Breast epithelium (tissue), 4 donors: ENCODE measurements around the gene TARBP1. TPM values are rescaled to one million over a fixed set of nuclear protein-coding genes. Genes with fewer than 3 reads are reported as not detected.
A peak's percentile ranks its signal among the peaks of the same experiment; 100 is the strongest.

Experiments used
- DNase-seq, 2 donors: peaks; one replicate each; pipeline ENCODE4 v3.0.0-alpha.2; 2019; ENCODE audit warnings: low spot score in 2 of 2
- H3K27ac ChIP-seq, 2 donors: fragments of 200-600 bp; sonication (generic) in 1 of 2; one replicate each; pipeline ENCODE4 v1.5.1; 2016 to 2019; ENCODE audit warnings: mild to moderate bottlenecking in 1 of 2
- H3K27me3 ChIP-seq, 2 donors: fragments of 200-600 bp; sonication (generic) in 1 of 2; one replicate each; pipeline versions ENCODE4 v1.5.1 to v1.6.0; 2017 to 2019; ENCODE audit warnings: control low read depth in 1 of 2, mild to moderate bottlenecking in 1 of 2
- H3K36me3 ChIP-seq: fragments of 200-600 bp; one replicate; pipeline ENCODE4 v1.5.1; 2019
- H3K4me1 ChIP-seq, 2 donors: fragments of 200-600 bp; sonication (generic); one replicate each; pipeline ENCODE4 v1.5.1; 2016 to 2019; ENCODE audit warnings: control low read depth in 1 of 2
- H3K4me3 ChIP-seq, 3 donors: fragments of 200-600 bp; sonication (generic); 1 replicate in 2 of 3; 2 replicates in 1 of 3; pipeline ENCODE4 v1.5.1; 2016 to 2019; ENCODE audit warnings: mild to moderate bottlenecking in 3 of 3, moderate library complexity in 2 of 3
- H3K9me3 ChIP-seq, 2 donors: fragments of 200-600 bp; sonication (generic) in 1 of 2; one replicate each; pipeline ENCODE4 v1.5.1; 2016 to 2019; ENCODE audit warnings: control low read depth in 1 of 2
- POLR2A ChIP-seq: fragments of 450-650 bp; IDR thresholded peaks from one replicate; pipeline ENCODE4 v1.6.1; 2016; ENCODE audit warnings: antibody characterized with exemption, mild to moderate bottlenecking, moderate library complexity
- POLR2AphosphoS5 ChIP-seq, 3 donors: sonication (generic); formaldehyde crosslinking; IDR thresholded peaks; one replicate each; pipeline ENCODE4 v1.6.1; 2017; ENCODE audit warnings: antibody characterized with exemption in 3 of 3
- intact Hi-C: fragments of 100-400 bp; cut with DNase I; formaldehyde crosslinking; loops from one replicate; pipeline ENCODE4 v1.15.1; 2023; ENCODE audit warnings: low total_unique reads
- total RNA-seq, 3 donors: library from RNA; depleted of rRNA; stranded (reverse); fragments of >200 nt; gene quantifications; one replicate each; pipeline ENCODE4 v1.1.0, GENCODE V29; 2016
- TF ChIP-seq, protein P1 (sequence below), 3 donors: fragments of 450-650 bp; IDR thresholded peaks; one replicate each; pipeline ENCODE4 v1.5.1; 2016 to 2017; ENCODE audit warnings: antibody characterized with exemption in 3 of 3, mild to moderate bottlenecking in 3 of 3, moderate library complexity in 3 of 3

TARBP1 gene
- total RNA-seq, 3 donors from 2014 or later, result 12.3 to 39.2 (median 32.1) TPM

DNA sequence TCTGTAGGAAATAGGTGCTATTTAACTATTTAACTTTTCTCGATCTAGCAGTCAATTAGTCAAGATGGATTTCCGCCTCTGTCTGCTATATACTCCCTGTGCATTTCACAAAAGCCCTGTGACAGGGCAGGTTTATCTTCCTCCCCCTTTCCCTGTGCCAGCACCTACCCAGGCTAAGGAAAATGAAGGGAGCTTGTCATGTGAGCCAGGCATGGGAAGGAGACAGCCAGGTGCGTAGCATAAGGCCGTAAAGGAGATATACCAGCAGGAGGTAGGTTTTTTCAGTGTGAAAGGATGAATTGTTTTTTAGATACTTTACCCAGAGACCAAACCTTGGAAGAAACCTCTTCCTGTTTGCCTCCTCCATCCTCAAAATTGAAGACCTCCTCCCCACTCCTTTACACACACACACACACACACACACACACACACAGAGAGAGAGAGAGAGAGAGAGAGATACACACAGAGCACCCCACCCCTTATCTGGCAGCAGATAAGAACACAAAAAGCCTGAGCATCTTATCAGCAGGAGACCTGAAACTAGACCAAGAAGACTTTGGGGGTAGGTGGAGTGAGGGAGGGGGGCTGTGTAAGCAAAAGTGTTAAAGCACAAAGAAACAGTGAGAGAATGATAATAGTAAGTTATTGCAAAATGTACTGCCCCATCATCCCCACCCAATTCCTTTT, 12.0 kb upstream of the TARBP1 start:
- TF ChIP-seq, protein P1, sequence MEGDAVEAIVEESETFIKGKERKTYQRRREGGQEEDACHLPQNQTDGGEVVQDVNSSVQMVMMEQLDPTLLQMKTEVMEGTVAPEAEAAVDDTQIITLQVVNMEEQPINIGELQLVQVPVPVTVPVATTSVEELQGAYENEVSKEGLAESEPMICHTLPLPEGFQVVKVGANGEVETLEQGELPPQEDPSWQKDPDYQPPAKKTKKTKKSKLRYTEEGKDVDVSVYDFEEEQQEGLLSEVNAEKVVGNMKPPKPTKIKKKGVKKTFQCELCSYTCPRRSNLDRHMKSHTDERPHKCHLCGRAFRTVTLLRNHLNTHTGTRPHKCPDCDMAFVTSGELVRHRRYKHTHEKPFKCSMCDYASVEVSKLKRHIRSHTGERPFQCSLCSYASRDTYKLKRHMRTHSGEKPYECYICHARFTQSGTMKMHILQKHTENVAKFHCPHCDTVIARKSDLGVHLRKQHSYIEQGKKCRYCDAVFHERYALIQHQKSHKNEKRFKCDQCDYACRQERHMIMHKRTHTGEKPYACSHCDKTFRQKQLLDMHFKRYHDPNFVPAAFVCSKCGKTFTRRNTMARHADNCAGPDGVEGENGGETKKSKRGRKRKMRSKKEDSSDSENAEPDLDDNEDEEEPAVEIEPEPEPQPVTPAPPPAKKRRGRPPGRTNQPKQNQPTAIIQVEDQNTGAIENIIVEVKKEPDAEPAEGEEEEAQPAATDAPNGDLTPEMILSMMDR (IDR thresholded peaks at IDR 0.05), result no peak
- no peak for TF ChIP-seq POLR2A
- Histone ChIP-seq H3K27me3 (no peaks in the 10 kb centered on the region), H3K27ac (no peak overlapping the region), H3K36me3 (no peaks in the 10 kb centered on the region), H3K4me3 (no peak overlapping the region), H3K4me1 (peaks cover 0 to 3% of the 10 kb centered on the region in 2 donors), H3K9me3 (no peaks in the 10 kb centered on the region)
- intact Hi-C loops, result no loop called here
- DNase-seq, result no peak

GRCh38 chr1:234489698-234490077, 10.7 kb upstream of the TARBP1 start:
- TF ChIP-seq POLR2A, result no peak
- Histone ChIP-seq H3K9me3 (no peaks in the 10 kb centered on the region), H3K4me3 (no peak overlapping the region), H3K36me3 (no peaks in the 10 kb centered on the region), H3K4me1 (no peaks in the 10 kb centered on the region), H3K27me3 (no peaks in the 10 kb centered on the region), H3K27ac (no peak overlapping the region)
- intact Hi-C loops, result no loop called here
- DNase-seq, result no peak

- Histone ChIP-seq H3K27ac (no peak overlapping the region), H3K27me3 (no peaks in the 10 kb centered on the region), H3K4me1 (no peaks in the 10 kb centered on the region), H3K9me3 (no peaks in the 10 kb centered on the region), H3K4me3 (no peak overlapping the region), H3K36me3 (no peaks in the 10 kb centered on the region)
- no peak for DNase-seq
- intact Hi-C loops, result no loop called here
- TF ChIP-seq, protein P1 (IDR thresholded peaks at IDR 0.05), result no peak
- no peak for TF ChIP-seq POLR2AphosphoS5 (IDR thresholded peaks at IDR 0.05)
Observed at GRCh38 chr1:234489007-234489697, 10.2 kb upstream of the TARBP1 start.

GRCh38 chr1:234488054-234489006, 9.4 kb upstream of the TARBP1 start:
- intact Hi-C loops, result no loop called here
- DNase-seq, result no peak
- H3K27me3 ChIP-seq, result no peaks in the 10 kb centered on the region
- H3K9me3 ChIP-seq, result no peaks in the 10 kb centered on the region
- no peaks in the 10 kb centered on the region for H3K36me3 ChIP-seq
- no peak overlapping the region for H3K4me3 ChIP-seq
- TF ChIP-seq, protein P1 (IDR thresholded peaks at IDR 0.05), result no peak
- TF ChIP-seq POLR2AphosphoS5 (IDR thresholded peaks at IDR 0.05) (no peak), POLR2A (no peak)
- H3K27ac ChIP-seq, result no peak overlapping the region
- no peaks in the 10 kb centered on the region for H3K4me1 ChIP-seq

GRCh38 chr1:234486858-234487840, 8.2 kb upstream of the TARBP1 start:
- no peaks in the 10 kb centered on the region for H3K4me1 ChIP-seq
- H3K4me3 ChIP-seq, result peak overlapping the region in 1 of 3 donors; percentile 16
- peak overlapping the region in 1 of 2 donors; percentile 34 for H3K27ac ChIP-seq
- intact Hi-C loops, result no loop called here
- H3K27me3 ChIP-seq, result no peaks in the 10 kb centered on the region
- H3K36me3 ChIP-seq, result no peaks in the 10 kb centered on the region
- no peak for TF ChIP-seq POLR2A
- TF ChIP-seq, protein P1 (IDR thresholded peaks at IDR 0.05), result peak; percentile 34 to 63 (median 62)
- peak in 2 of 3 donors; percentile 6 to 13 for TF ChIP-seq POLR2AphosphoS5 (IDR thresholded peaks at IDR 0.05)
- H3K9me3 ChIP-seq, result no peaks in the 10 kb centered on the region
- DNase-seq, result peak in 1 of 2 donors; percentile 48
